SK-N-SH treated with all-trans-retinoic acid at 6 μM for 48 hours (cell line): Measurements from ENCODE around the gene PDGFA.

ENCODE experiments used
- ARNTL ChIP-seq: fragments of 450-650 bp; formaldehyde crosslinking; IDR thresholded peaks from 2 replicates; pipeline ENCODE4 v1.5.0; 2020; ENCODE audit warnings: low read depth, mild to moderate bottlenecking, moderate library complexity, borderline replicate concordance
- CSDC2 ChIP-seq: fragments of 250-450 bp; sonication (Bioruptor Pico); IDR thresholded peaks from 2 replicates; pipeline ENCODE4 v1.5.0; 2020; ENCODE audit warnings: mild to moderate bottlenecking, moderate library complexity
- ESRRG ChIP-seq: fragments of 250-450 bp; sonication (Bioruptor Pico); IDR thresholded peaks from 2 replicates; pipeline ENCODE4 v1.6.1; 2021; ENCODE audit warnings: mild to moderate bottlenecking
- GLIS3 ChIP-seq: fragments of 250-450 bp; sonication (Bioruptor Pico); IDR thresholded peaks from 2 replicates; pipeline ENCODE4 v1.5.0; 2020; ENCODE audit warnings: mild to moderate bottlenecking, moderate library complexity
- PPARA ChIP-seq: fragments of 250-450 bp; sonication (Bioruptor Pico); IDR thresholded peaks from 2 replicates; pipeline ENCODE4 v1.5.0; 2020; ENCODE audit warnings: mild to moderate bottlenecking, borderline replicate concordance
- RARB ChIP-seq: fragments of 250-450 bp; sonication (Bioruptor Pico); IDR thresholded peaks from 2 replicates; pipeline ENCODE4 v1.8.0; 2021; ENCODE audit warnings: mild to moderate bottlenecking, moderate library complexity
- SNAI2 ChIP-seq: fragments of 250-450 bp; sonication (Bioruptor Pico); IDR thresholded peaks from 2 replicates; pipeline ENCODE4 v1.5.0; 2020; ENCODE audit warnings: mild to moderate bottlenecking, moderate library complexity
- TCF4 ChIP-seq: fragments of 250-450 bp; sonication (Bioruptor Pico); IDR thresholded peaks from 2 replicates; pipeline ENCODE4 v1.8.0; 2021; ENCODE audit warnings: mild to moderate bottlenecking, moderate library complexity, borderline replicate concordance
- TOX ChIP-seq: fragments of 250-450 bp; sonication (Bioruptor Pico); IDR thresholded peaks from 2 replicates; pipeline ENCODE4 v1.8.0; 2021; ENCODE audit warnings: mild to moderate bottlenecking, moderate library complexity, borderline replicate concordance
- ZFP3 ChIP-seq: fragments of 250-450 bp; sonication (Bioruptor Pico); IDR thresholded peaks from 2 replicates; pipeline ENCODE4 v1.5.0; 2020; ENCODE audit warnings: mild to moderate bottlenecking, moderate library complexity
- ZNF70 ChIP-seq: fragments of 450-650 bp; formaldehyde crosslinking; IDR thresholded peaks from 2 replicates; pipeline ENCODE4 v1.5.0; 2020; ENCODE audit warnings: mild to moderate bottlenecking, moderate library complexity
- TF ChIP-seq, protein P1 (sequence below): fragments of 250-450 bp; sonication (Bioruptor Pico); IDR thresholded peaks from 2 replicates; pipeline ENCODE4 v1.5.0; 2020; ENCODE audit warnings: mild to moderate bottlenecking, moderate library complexity
- TF ChIP-seq, protein P2 (sequence below): fragments of 250-450 bp; sonication (Bioruptor Pico); IDR thresholded peaks from 2 replicates; pipeline ENCODE4 v1.5.1; 2020; ENCODE audit warnings: low read depth, mild to moderate bottlenecking, moderate library complexity
- TF ChIP-seq, protein P3 (sequence below): fragments of 250-450 bp; sonication (Bioruptor Pico); IDR thresholded peaks from 2 replicates; pipeline ENCODE4 v1.8.0; 2021; ENCODE audit warnings: low read depth, mild to moderate bottlenecking, moderate library complexity, borderline replicate concordance

DNA sequence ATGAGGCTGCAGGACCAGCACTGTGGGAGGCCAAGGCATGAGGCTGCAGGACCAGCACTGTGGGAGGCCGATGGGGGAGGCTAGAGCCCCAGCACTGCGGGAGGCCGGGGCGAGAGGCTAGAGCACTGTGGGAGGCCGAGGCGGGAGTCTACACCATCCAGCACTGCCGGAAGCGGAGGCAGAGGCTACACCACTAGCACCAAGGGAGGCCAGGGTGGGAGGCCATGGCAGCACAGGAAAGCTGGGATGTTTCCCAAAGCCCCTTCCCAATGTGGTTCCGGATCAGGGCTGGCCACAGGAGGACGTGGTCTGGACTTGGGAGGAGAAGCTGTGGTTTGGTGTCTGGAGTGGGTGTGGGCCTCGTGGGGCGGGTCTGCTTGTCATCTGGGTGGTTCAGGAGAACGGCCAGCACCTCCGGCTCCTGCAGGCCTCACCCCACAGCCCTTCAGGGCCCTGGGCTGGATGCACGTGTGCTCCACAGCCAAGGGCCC is 43.6 kb downstream of the PDGFA start:
- TF ChIP-seq SNAI2 (CRISPR knock-in tag) (no peak), RARB (CRISPR knock-in tag) (no peak), ZFP3 (CRISPR knock-in tag) (no peak), ZNF70 (CRISPR knock-in tag) (no peak), PPARA (no peak), TCF4 (no peak), CSDC2 (CRISPR knock-in tag) (no peak), ARNTL (CRISPR knock-in tag) (no peak), ESRRG (CRISPR knock-in tag) (no peak), TOX (CRISPR knock-in tag) (no peak), GLIS3 (CRISPR knock-in tag) (no peak)
- TF ChIP-seq, protein P1, sequence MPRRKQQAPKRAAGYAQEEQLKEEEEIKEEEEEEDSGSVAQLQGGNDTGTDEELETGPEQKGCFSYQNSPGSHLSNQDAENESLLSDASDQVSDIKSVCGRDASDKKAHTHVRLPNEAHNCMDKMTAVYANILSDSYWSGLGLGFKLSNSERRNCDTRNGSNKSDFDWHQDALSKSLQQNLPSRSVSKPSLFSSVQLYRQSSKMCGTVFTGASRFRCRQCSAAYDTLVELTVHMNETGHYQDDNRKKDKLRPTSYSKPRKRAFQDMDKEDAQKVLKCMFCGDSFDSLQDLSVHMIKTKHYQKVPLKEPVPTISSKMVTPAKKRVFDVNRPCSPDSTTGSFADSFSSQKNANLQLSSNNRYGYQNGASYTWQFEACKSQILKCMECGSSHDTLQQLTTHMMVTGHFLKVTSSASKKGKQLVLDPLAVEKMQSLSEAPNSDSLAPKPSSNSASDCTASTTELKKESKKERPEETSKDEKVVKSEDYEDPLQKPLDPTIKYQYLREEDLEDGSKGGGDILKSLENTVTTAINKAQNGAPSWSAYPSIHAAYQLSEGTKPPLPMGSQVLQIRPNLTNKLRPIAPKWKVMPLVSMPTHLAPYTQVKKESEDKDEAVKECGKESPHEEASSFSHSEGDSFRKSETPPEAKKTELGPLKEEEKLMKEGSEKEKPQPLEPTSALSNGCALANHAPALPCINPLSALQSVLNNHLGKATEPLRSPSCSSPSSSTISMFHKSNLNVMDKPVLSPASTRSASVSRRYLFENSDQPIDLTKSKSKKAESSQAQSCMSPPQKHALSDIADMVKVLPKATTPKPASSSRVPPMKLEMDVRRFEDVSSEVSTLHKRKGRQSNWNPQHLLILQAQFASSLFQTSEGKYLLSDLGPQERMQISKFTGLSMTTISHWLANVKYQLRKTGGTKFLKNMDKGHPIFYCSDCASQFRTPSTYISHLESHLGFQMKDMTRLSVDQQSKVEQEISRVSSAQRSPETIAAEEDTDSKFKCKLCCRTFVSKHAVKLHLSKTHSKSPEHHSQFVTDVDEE (CRISPR knock-in tag): no peak
- TF ChIP-seq, protein P2, sequence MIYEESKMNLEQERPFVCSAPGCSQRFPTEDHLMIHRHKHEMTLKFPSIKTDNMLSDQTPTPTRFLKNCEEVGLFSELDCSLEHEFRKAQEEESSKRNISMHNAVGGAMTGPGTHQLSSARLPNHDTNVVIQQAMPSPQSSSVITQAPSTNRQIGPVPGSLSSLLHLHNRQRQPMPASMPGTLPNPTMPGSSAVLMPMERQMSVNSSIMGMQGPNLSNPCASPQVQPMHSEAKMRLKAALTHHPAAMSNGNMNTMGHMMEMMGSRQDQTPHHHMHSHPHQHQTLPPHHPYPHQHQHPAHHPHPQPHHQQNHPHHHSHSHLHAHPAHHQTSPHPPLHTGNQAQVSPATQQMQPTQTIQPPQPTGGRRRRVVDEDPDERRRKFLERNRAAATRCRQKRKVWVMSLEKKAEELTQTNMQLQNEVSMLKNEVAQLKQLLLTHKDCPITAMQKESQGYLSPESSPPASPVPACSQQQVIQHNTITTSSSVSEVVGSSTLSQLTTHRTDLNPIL: no peak
- TF ChIP-seq, protein P3, sequence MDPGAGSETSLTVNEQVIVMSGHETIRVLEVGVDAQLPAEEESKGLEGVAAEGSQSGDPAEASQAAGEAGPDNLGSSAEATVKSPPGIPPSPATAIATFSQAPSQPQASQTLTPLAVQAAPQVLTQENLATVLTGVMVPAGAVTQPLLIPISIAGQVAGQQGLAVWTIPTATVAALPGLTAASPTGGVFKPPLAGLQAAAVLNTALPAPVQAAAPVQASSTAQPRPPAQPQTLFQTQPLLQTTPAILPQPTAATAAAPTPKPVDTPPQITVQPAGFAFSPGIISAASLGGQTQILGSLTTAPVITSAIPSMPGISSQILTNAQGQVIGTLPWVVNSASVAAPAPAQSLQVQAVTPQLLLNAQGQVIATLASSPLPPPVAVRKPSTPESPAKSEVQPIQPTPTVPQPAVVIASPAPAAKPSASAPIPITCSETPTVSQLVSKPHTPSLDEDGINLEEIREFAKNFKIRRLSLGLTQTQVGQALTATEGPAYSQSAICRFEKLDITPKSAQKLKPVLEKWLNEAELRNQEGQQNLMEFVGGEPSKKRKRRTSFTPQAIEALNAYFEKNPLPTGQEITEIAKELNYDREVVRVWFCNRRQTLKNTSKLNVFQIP (CRISPR knock-in tag): no peak
